Neural crest cell (in vitro differentiated cells): ENCODE measurements around the gene TAOK1. TPM values are rescaled to one million over a fixed set of nuclear protein-coding genes. Genes with fewer than 3 reads are reported as not detected.

Experiments used
- DNase-seq: peaks from one replicate; pipeline ENCODE4 v3.0.0; 2021; ENCODE audit warnings: low read depth, mixed read lengths, low spot score
- H3K27ac Mint-ChIP-seq: one replicate; pipeline ENCODE4 v1.8.0; 2021; ENCODE audit warnings: mild to moderate bottlenecking, mixed read lengths; ENCODE audit not compliant: unreplicated experiment
- H3K27me3 Mint-ChIP-seq: 2 replicates; pipeline ENCODE4 v1.8.0; 2021; ENCODE audit warnings: low read depth, mild to moderate bottlenecking, mixed read lengths
- H3K36me3 Mint-ChIP-seq: 2 replicates; pipeline ENCODE4 v1.8.0; 2021; ENCODE audit warnings: low read depth, mild to moderate bottlenecking, mixed read lengths
- H3K4me1 Mint-ChIP-seq: 2 replicates; pipeline ENCODE4 v1.8.0; 2021; ENCODE audit warnings: mixed read lengths
- H3K4me3 Mint-ChIP-seq: one replicate; pipeline ENCODE4 v1.8.0; 2021; ENCODE audit warnings: mild to moderate bottlenecking, mixed read lengths
- H3K9me3 Mint-ChIP-seq: 2 replicates; pipeline ENCODE4 v1.8.0; 2021; ENCODE audit warnings: mixed read lengths
- CTCF ChIP-seq: fragments of 200-600 bp; sonication (generic); conservative IDR thresholded peaks from 2 replicates; pipeline ENCODE4 v1.5.0; 2021; ENCODE audit warnings: antibody characterized with exemption, mild to moderate bottlenecking
- total RNA-seq: library from RNA; stranded (reverse); gene quantifications from 2 replicates; pipeline ENCODE4 v1.2.1, GENCODE V29; 2021

The TAOK1 gene
- total RNA-seq, 1 donor from 2014 or later: 81.9 TPM

GRCh38 chr17:29407856-29408255 is 17.7 kb downstream of the TAOK1 start:
- Mint-ChIP-seq H3K4me1 (peaks cover 20% of the 10 kb centered on the region), H3K27me3 (no peaks in the 10 kb centered on the region), H3K36me3 (no peaks in the 10 kb centered on the region), H3K4me3 (no peak overlapping the region), H3K9me3 (no peaks in the 10 kb centered on the region), H3K27ac (no peak overlapping the region)
- no peak for DNase-seq
- TF ChIP-seq CTCF: no peak

DNA sequence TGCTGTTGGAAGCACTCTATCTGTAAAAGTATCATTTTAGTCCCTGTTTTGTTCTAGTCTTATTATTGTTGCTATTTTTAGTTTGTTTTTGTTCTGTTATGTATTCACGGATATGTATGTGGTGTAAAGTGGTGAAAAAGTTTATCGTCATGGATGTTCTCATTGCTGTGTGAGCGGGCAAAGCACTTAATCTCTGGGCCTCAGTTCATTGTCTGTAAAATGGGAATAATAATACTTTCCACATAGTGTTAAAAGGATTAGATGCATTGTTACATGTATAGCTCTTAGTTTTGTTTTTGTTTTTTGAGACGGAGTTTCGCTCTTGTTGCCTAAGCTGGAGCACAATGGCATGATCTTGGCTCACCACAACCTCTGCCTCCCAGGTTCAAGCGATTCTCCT is 19.8 kb downstream of the TAOK1 start:
- Mint-ChIP-seq H3K27me3 (no peaks in the 10 kb centered on the region), H3K36me3 (no peaks in the 10 kb centered on the region), H3K4me3 (no peak overlapping the region), H3K9me3 (no peaks in the 10 kb centered on the region), H3K4me1 (peaks cover 13% of the 10 kb centered on the region), H3K27ac (peak overlapping the region; percentile 64)
- no peak for DNase-seq
- TF ChIP-seq CTCF: no peak

DNA sequence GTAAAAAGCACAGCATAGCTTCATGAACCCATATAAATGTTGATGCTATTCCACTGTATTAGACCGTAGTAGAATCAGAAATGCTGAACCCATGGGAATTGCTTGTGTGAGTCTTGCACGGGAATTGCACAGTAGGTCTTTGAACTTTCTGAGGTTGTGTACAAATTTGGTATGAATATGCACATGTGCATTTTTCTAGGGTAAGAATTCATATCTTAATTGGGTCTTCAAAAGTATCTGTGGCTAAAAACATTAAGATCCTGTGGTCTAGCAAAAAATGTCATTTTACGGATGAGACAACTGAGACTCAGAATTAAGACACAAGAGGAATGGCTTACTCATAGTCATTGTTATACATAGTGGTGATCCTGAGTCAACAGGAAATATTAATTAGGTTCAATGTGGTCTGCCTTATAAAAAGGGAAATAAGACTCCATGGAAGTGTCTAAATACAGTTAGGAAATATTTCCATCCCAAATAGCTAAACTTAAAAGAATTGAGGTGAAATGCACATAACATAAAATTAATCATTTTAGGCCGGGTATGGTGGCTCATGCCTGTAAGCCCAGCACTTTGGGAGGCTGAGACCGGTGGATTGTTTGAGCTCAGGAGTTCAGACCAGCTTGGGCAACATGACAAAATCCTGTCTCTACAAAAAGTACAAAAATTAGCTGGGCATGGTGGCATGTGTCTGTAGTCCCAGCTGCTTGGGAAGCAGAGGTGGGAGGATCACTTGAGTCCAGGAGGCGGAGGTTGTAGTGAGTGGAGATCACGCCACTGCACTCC is 22.8 kb downstream of the TAOK1 start:
- no peak overlapping the region for H3K27ac Mint-ChIP-seq
- no peak overlapping the region for H3K4me3 Mint-ChIP-seq
- no peaks in the 10 kb centered on the region for H3K9me3 Mint-ChIP-seq
- H3K27me3 Mint-ChIP-seq: no peaks in the 10 kb centered on the region
- no peak for TF ChIP-seq CTCF
- no peak for DNase-seq
- no peaks in the 10 kb centered on the region for H3K36me3 Mint-ChIP-seq
- H3K4me1 Mint-ChIP-seq: peaks cover 9% of the 10 kb centered on the region

DNA sequence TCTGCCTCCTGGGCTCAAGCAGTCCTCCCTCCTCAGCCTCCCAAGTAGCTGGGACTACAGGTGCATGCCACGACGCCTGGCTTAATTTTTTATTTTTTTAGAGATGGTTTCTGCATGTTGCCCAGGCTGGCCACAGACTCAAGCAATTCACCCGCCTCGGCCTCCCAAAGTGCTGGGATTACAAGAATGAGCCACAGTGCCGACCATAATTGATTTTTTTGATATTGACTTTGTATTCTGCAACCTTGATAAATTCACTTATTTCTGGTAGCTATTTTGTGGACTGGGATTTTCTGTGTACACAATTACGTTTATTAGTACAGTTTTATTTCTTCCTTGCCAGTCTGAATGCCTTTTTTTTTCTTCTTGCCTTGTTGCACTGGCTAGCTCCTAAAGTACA is 30.0 kb downstream of the TAOK1 start:
- no peak for TF ChIP-seq CTCF
- H3K36me3 Mint-ChIP-seq: peaks cover 6% of the 10 kb centered on the region
- DNase-seq: no peak
- no peaks in the 10 kb centered on the region for H3K4me1 Mint-ChIP-seq
- H3K9me3 Mint-ChIP-seq: peaks cover 2% of the 10 kb centered on the region
- H3K27me3 Mint-ChIP-seq: no peaks in the 10 kb centered on the region
- H3K27ac Mint-ChIP-seq: no peak overlapping the region
- no peak overlapping the region for H3K4me3 Mint-ChIP-seq

GRCh38 chr17:29430275-29430674 is 40.1 kb downstream of the TAOK1 start:
- no peak for DNase-seq
- peaks cover 25% of the 10 kb centered on the region for H3K4me1 Mint-ChIP-seq
- H3K36me3 Mint-ChIP-seq: peaks cover 20% of the 10 kb centered on the region
- H3K27me3 Mint-ChIP-seq: no peaks in the 10 kb centered on the region
- peaks cover 8% of the 10 kb centered on the region for H3K9me3 Mint-ChIP-seq
- TF ChIP-seq CTCF: no peak
- no peak overlapping the region for H3K4me3 Mint-ChIP-seq
- peak overlapping the region; percentile 43 for H3K27ac Mint-ChIP-seq
